ENCODE measurements around the gene CCND1. TPM values are rescaled to one million over a fixed set of nuclear protein-coding genes. Genes with fewer than 3 reads are reported as not detected.

The CCND1 gene
- total RNA-seq, 1 donor from 2014 or later, result 85.0 TPM

GRCh38 chr11:69647390-69647748 is 6.4 kb downstream of the CCND1 start:
- Histone ChIP-seq H3K36me3 (no peaks in the 10 kb centered on the region), H4K20me1 (ENCODE audit: low read depth) (peaks cover 91% of the 10 kb centered on the region)
- peaks cover 30% of the 10 kb centered on the region for H3K4me1 Mint-ChIP-seq

GRCh38 chr11:69647761-69648497 is 7.0 kb downstream of the CCND1 start:
- Histone ChIP-seq H3K4me2 (no peak overlapping the region), H3K27ac (no peak overlapping the region), H3K36me3 (no peaks in the 10 kb centered on the region), H3F3A (ENCODE audit: low read depth) (peaks cover 24% of the 10 kb centered on the region), H3K4me1 (peaks cover 19% of the 10 kb centered on the region), H4K20me1 (ENCODE audit: low read depth) (peaks cover 90% of the 10 kb centered on the region), H3K79me2 (ENCODE audit: low read depth) (peaks cover 37% of the 10 kb centered on the region), H3K27me3 (no peaks in the 10 kb centered on the region), H3K4me3 (no peak overlapping the region), H2AFZ (replicated peaks) (no peak overlapping the region), H3K9ac (no peak overlapping the region), H3K9me3 (ENCODE audit: low read depth) (no peaks in the 10 kb centered on the region)
- DNase-seq (ENCODE audit: low spot score), result no peak
- Mint-ChIP-seq H3K27ac (no peak overlapping the region), H3K27me3 (ENCODE audit: insufficient read depth, low read depth) (no peaks in the 10 kb centered on the region), H3K9me3 (no peaks in the 10 kb centered on the region), H3K4me1 (peaks cover 30% of the 10 kb centered on the region), H3K36me3 (peaks cover 26% of the 10 kb centered on the region), H3K4me3 (no peak overlapping the region)
- no peak for TF ChIP-seq EZH2 (IDR thresholded peaks at IDR 0.05)
- TF ChIP-seq EZH2phosphoT487 (IDR thresholded peaks at IDR 0.05), result no peak
- TF ChIP-seq CTCF (IDR thresholded peaks at IDR 0.05), result no peak

More at GRCh38 chr11:69647390-69647748, 6.4 kb downstream of the CCND1 start:
- Histone ChIP-seq H3K27me3 (no peaks in the 10 kb centered on the region), H3K4me1 (peaks cover 19% of the 10 kb centered on the region), H3K79me2 (ENCODE audit: low read depth) (peaks cover 43% of the 10 kb centered on the region), H3K9me3 (ENCODE audit: low read depth) (no peaks in the 10 kb centered on the region), H2AFZ (replicated peaks) (no peak overlapping the region), H3K27ac (no peak overlapping the region), H3K4me3 (no peak overlapping the region), H3K9ac (no peak overlapping the region), H3K4me2 (no peak overlapping the region), H3F3A (ENCODE audit: low read depth) (peaks cover 24% of the 10 kb centered on the region)
- Mint-ChIP-seq H3K27ac (no peak overlapping the region), H3K9me3 (no peaks in the 10 kb centered on the region), H3K27me3 (ENCODE audit: insufficient read depth, low read depth) (no peaks in the 10 kb centered on the region), H3K36me3 (peaks cover 23% of the 10 kb centered on the region), H3K4me3 (no peak overlapping the region)
- no peak for DNase-seq (ENCODE audit: low spot score)
- TF ChIP-seq EZH2 (IDR thresholded peaks at IDR 0.05) (no peak), EZH2phosphoT487 (IDR thresholded peaks at IDR 0.05) (no peak), CTCF (IDR thresholded peaks at IDR 0.05) (no peak)

GRCh38 chr11:69648679-69649575 is 8.0 kb downstream of the CCND1 start:
- Histone ChIP-seq H3K36me3 (no peaks in the 10 kb centered on the region), H3K27ac (no peak overlapping the region), H3K27me3 (no peaks in the 10 kb centered on the region), H3F3A (ENCODE audit: low read depth) (peaks cover 24% of the 10 kb centered on the region), H3K9ac (no peak overlapping the region), H3K4me1 (peaks cover 13% of the 10 kb centered on the region), H4K20me1 (ENCODE audit: low read depth) (peaks cover 87% of the 10 kb centered on the region), H3K79me2 (ENCODE audit: low read depth) (peaks cover 27% of the 10 kb centered on the region), H3K4me3 (no peak overlapping the region), H2AFZ (replicated peaks) (no peak overlapping the region), H3K9me3 (ENCODE audit: low read depth) (no peaks in the 10 kb centered on the region), H3K4me2 (no peak overlapping the region)
- H3K36me3 Mint-ChIP-seq, result peaks cover 29% of the 10 kb centered on the region
- peak overlapping the region; percentile 37 for H3K27ac Mint-ChIP-seq
- peaks cover 24% of the 10 kb centered on the region for H3K4me1 Mint-ChIP-seq
- no peaks in the 10 kb centered on the region for H3K9me3 Mint-ChIP-seq
- TF ChIP-seq EZH2phosphoT487 (IDR thresholded peaks at IDR 0.05), result no peak
- no peak for TF ChIP-seq EZH2 (IDR thresholded peaks at IDR 0.05)
- no peak for TF ChIP-seq CTCF (IDR thresholded peaks at IDR 0.05)
- no peaks in the 10 kb centered on the region for H3K27me3 Mint-ChIP-seq (ENCODE audit: insufficient read depth, low read depth)
- H3K4me3 Mint-ChIP-seq, result no peak overlapping the region
- no peak for DNase-seq (ENCODE audit: low spot score)

Measured in neural progenitor cell (in vitro differentiated cells).